Neural progenitor cell (in vitro differentiated cells): ENCODE results near the gene TENM3.

Source experiments
- EZH2 ChIP-seq: fragments of 200-600 bp; sonication (generic); IDR thresholded peaks from 2 replicates; pipeline ENCODE4 v1.6.1; 2017; ENCODE audit warnings: antibody characterized with exemption, mild to moderate bottlenecking, moderate library complexity
- EZH2phosphoT487 ChIP-seq: fragments of 200-600 bp; sonication (generic); IDR thresholded peaks from 2 replicates; pipeline ENCODE4 v1.6.1; 2017; ENCODE audit warnings: antibody characterized with exemption
- TF ChIP-seq, protein P1 (sequence below): fragments of 200-600 bp; sonication (generic); IDR thresholded peaks from 2 replicates; pipeline ENCODE4 v1.5.1; 2017; ENCODE audit warnings: antibody characterized with exemption, mild to moderate bottlenecking

DNA sequence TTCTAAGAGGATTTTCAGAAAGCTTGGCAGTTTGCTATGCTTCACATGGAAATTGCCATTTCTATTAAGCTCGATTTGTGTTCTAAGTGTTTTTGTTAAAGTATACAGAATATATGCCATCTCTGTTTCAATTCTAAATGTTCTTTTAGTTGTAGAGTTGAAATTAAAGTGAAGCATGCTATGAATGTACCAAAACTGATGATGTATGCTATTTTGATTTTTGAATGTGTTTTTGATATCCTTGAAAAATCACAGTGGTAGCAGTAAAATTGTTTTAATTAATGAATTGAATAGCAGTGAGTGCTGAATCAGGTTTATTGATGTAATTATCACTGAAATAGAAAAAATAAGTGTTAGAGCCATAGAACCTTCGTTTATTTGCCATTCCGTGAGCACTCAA is 110.9 kb downstream of the TENM3 start:
- TF ChIP-seq EZH2phosphoT487 (no peak), EZH2 (no peak)
- TF ChIP-seq, protein P1, sequence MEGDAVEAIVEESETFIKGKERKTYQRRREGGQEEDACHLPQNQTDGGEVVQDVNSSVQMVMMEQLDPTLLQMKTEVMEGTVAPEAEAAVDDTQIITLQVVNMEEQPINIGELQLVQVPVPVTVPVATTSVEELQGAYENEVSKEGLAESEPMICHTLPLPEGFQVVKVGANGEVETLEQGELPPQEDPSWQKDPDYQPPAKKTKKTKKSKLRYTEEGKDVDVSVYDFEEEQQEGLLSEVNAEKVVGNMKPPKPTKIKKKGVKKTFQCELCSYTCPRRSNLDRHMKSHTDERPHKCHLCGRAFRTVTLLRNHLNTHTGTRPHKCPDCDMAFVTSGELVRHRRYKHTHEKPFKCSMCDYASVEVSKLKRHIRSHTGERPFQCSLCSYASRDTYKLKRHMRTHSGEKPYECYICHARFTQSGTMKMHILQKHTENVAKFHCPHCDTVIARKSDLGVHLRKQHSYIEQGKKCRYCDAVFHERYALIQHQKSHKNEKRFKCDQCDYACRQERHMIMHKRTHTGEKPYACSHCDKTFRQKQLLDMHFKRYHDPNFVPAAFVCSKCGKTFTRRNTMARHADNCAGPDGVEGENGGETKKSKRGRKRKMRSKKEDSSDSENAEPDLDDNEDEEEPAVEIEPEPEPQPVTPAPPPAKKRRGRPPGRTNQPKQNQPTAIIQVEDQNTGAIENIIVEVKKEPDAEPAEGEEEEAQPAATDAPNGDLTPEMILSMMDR, result no peak
